Endothelial cell of umbilical vein (primary cell): Measurements from ENCODE around the gene CACNA1C.

Experiments used
- CTCF ChIP-seq, 2 donors: IDR thresholded peaks; 1 replicate in 1 of 2; 2 replicates in 1 of 2; pipeline ENCODE4 v1.5.1; 2011; ENCODE audit warnings: low read length in 2 of 2, mild to moderate bottlenecking in 2 of 2, moderate library complexity in 2 of 2, control low read depth in 1 of 2, inconsistent platforms in 1 of 2, low read depth in 1 of 2; ENCODE audit not compliant: insufficient read depth in 1 of 2; ENCODE audit errors: extremely low read depth in 1 of 2
- EZH2 ChIP-seq: IDR thresholded peaks from 2 replicates; pipeline ENCODE4 v1.6.1; 2012; ENCODE audit warnings: borderline replicate concordance, low read depth, mild to moderate bottlenecking, moderate library complexity, low read length, inconsistent platforms; ENCODE audit not compliant: severe bottlenecking
- MAX ChIP-seq: IDR thresholded peaks from 2 replicates; pipeline ENCODE4 v1.6.1; 2011; ENCODE audit not compliant: insufficient read depth, insufficient read length
- MYC ChIP-seq: IDR thresholded peaks from one replicate; pipeline ENCODE4 v1.6.1; 2011; ENCODE audit warnings: mild to moderate bottlenecking, low read depth, low read length
- POLR2A ChIP-seq: IDR thresholded peaks from 2 replicates; pipeline ENCODE4 v1.6.1; 2012; ENCODE audit warnings: low read depth, mild to moderate bottlenecking, control low read depth, low read length
- POLR2AphosphoS5 ChIP-seq: IDR thresholded peaks from 2 replicates; pipeline ENCODE4 v1.6.1; 2012; ENCODE audit warnings: low read depth, mild to moderate bottlenecking, control low read depth, low read length, moderate library complexity; ENCODE audit not compliant: insufficient read depth

GRCh38 chr12:2507814-2508213, 455.0 kb downstream of the CACNA1C start:
- TF ChIP-seq CTCF (IDR thresholded peaks at IDR 0.05; ENCODE audit: extremely low read depth in 1 of 2, insufficient read depth in 1 of 2, low read depth in 1 of 2, low read length in 2 of 2) (no peak), POLR2AphosphoS5 (no peak), POLR2A (no peak), MYC (no peak), EZH2 (no peak), MAX (no peak)
